ENCODE data around the gene SLC22A23.

Gene SLC22A23

DNA sequence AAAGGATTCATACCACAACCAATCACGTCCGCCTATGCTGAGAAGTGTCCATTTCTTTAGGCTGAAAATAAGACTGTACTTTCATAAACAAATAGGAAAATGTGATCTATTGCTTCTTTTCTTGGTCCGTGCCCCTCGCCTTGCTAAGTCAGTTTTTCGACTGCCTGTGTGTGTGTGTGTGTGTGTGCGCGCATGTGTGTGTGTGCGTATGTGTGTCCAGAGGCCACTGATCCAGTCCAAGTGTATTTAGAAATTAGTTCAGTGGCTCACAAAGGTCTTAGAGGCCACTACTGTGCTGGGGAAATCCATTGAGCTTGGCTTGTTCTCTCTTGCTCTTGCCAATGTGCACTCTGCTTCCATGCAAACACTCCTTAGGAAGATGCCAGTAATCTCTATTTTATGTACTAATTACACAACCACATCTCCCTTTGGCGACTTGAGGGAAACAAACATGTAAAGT is 50.5 kb downstream of the SLC22A23 start:
- no peak for DNase-seq (ENCODE audit: low spot score)

DNA sequence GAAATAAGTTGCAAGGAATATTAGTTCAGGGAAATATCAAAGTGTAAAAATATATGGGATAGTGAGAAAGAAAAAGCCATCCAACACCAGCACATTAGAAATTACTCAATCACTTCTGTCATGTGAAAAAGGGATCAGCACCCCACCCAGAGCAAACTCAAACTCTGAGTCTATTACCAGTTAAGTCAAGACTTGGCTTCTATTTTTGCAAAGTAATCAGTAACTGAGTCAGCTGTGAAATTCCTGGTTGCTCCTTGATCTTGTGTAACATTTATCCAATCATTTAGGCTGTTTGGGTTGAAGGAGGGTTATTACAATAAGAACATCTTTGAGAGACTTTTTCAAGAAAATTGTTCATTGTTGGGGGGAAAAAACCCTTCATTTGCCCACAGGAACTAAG is 51.2 kb downstream of the SLC22A23 start:
- no peak for DNase-seq (ENCODE audit: low spot score)

DNA sequence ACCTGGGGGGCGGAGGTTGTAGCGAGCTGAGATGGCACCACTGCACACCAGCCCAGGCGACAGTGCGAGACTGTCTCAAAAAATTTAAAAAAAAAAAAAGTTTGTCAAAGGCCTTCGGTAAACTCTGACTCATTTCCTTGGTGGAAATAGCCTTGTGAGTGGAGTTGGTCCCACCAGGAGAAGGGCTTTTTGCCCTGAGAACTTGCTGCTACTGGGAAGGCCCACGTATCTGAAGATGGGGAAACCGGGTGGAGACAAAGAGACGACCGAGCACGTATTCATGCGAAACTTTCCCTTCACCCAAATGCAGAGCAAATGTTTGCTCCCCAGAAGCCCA is 51.7 kb downstream of the SLC22A23 start:
- DNase-seq (ENCODE audit: low spot score), result no peak

DNA sequence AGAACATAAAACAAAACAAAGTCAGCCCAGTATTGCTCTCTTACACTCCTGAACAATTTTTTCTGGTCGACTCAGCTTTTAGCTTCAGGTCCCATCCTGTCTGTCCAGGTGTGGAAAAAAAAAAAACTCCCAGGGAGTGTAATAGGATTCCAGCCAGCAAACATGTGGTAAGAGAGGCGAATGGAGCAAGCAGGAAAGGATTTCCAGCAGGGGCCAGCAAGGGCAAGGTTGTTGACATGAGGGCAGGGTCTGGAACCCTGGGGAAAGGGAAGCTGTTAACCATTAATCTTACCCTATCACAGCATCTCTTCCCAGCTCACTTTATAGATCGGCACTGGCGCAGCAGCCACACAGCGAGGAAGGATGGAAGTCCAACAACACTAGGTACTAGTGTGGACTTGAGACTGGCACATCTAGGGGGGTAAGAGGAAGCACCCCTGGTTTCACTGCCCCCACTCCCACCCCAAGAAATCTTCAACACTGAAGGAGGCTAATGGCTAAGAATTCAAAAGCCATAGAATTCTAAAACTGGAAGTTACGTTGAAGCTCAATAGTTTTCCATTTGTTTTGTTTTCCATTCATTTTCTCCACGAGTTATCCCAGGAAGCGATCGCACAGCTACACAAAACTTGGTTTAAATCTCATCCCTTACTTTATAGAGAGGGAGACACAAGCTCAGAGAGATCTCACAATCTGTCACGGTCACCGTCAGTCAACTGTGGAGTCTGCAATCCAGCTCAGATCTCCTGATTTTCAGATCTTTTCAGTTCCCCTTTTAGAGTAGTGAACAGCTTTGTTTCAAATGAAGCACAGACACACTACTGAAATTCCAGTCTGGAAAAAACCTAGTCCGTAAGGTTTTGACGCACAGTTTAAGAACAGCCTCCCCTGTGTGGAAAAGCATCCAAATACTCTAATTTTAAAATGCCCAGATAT is 53.3 kb downstream of the SLC22A23 start:
- DNase-seq (ENCODE audit: low spot score), result no peak

DNA sequence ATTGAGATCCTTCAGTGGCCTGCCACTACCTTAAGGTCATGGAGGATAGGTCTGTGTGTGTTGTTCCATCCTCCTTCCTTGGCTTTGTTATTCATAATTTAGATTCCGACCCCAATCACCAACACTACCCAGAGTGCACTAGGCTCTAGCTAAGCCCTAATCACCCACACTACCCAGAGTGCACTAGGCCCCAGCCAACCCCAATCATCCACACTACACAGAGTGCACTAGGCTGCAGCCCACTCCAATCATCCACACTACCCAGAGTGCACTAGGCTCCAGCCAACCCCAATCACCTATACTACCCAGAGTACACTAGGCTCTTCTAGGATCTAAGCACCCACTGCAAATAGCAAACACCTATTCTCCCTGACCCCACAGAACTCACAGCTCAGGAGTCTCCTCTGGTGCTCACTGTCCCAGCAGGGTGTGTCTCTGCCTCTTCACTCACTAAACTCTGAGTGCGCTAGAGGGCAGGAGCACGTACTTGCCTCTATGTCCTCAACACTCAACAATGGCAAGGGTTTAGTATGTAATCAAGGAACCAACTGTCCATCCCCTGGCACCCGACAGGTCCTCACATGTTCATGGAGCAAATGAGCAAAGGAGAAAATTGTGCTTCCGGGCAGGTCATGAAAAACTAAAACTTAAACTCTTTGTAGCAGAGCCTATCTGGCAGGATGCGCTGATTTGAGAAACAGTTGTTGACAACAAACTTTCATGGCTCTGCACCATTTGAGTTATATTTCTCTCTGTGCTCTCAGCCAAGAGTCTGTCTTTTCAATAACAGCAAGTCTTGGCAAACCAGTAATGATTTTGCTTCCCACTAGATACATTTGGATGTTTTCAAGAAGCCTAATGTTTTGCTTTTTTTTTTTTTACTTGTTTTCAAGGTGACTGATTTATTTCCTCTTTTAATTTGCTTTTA is 54.3 kb downstream of the SLC22A23 start:
- DNase-seq (ENCODE audit: low spot score), result no peak

DNA sequence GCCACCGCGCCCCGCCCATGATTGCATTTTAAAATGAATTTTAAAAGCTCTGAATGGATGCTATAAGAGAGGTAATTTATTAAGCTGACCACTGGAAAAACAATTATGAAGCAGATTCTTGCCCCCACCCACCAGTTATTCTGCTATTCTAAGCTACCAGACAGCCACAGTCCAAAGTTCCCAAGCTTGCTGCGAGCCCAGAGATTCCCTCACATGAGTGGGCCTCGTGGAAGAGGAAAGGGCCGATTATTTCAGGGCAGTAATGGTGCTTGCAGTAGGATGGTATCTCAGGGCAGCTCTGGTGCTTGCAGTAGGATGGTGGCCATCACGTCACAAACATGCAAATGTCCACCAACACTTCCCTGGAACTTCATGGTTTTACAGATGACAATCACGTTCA is 56.7 kb downstream of the SLC22A23 start:
- no peak for DNase-seq (ENCODE audit: low spot score)

DNA sequence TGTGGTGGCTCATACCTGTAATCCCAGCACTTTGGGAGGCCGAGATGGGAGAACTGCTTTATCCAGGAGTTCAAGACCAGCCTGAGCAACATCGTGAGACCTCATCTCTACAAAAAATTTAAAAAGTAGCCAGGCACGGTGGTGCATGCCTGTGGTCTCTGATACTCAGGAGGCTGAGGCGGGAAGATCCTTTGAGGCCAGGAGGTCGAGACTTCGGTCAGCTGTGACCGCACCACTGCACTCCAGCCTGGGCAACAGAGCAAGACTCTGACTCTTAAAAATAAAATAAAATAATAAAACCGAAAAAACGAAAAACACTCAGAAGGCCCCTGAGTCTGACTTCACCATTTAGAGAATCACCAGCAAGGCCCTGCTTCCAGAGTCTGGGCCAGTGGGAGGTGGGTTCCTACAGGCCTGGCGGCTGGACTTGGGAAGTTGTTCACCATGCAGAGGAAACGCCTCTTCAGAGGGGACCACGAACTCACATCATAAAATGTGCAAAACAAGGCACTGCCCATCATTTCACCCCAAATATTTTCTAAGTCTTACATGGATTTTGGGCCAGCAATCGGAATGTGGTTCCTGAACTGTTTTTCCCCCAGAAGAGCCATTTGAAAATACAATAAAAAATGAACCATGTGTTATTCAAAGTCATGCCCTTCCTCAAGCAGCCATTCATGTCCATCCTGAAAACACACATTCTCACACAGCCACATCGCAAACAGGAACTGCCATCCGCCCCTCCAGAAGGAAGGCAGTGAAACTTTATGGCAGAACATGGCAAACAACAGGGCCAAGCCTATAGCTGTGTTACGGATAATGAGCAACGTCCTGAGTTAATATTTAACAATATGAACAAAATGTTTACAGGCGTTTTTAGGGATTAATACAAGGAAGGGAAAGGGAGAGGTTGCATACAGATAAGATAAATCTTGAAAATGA is 57.8 kb downstream of the SLC22A23 start:
- DNase-seq (ENCODE audit: low spot score), result no peak

DNA sequence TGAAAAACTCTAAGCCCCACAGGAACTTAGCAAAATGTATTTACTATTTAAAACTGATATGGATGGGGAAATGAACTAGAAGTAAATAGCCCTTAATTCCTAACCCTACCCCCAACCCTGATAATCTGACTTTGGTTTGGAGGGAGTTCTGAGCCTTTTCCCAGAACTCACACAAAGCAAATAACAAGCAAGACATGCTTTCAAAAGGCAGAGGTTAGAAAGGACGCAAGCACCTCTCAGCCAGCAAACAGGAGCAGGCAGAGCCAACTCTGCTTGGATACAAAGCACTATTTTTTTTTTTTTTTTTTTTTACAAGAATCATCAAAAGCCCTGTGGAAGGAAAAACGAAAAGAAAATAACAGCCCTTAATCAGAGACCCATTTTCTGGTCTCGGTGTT is 58.7 kb downstream of the SLC22A23 start:
- no peak for DNase-seq (ENCODE audit: low spot score)

DNA sequence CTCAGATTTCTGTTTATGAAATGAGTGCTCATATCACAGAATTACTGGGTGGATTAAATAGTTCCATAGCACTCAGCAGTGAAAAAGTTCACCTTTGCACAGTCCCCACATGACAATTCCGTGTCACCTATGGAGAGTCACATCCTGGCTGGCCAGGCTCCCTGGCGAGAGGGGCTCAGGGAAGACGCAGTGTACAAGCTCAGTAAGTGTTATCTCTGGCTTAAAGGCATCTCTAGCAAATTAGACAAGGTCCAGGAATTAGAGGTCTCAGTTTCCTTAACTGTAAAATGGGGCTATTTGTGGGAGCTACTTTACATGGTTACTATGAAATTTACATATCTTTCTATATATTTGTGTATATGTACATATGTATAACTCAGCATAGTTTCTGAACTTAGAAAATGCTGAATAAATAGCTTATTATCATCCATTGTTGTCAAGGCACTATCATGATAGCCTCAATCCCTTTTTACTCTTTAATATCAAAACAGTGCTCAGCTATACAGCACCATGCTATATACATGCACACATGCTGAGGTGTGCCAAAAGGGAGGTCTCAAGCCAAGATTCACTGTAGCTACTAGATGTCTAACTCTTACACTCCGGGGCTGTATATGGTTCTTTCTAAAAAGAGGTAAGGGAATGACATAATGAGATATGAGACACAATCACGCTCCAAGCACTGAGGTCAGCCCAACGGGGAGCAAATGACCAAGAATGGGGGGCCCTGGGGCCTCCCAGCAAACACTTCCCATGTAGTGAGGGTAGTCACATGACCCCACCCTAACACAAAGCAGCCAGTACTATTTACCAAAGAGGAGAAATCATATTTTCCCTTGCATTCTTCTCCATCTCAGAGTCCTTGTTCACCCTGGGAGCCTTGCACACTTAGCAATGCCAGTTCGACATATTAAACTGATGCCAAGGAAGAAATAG is 59.4 kb downstream of the SLC22A23 start:
- DNase-seq (ENCODE audit: low spot score), result no peak

DNA sequence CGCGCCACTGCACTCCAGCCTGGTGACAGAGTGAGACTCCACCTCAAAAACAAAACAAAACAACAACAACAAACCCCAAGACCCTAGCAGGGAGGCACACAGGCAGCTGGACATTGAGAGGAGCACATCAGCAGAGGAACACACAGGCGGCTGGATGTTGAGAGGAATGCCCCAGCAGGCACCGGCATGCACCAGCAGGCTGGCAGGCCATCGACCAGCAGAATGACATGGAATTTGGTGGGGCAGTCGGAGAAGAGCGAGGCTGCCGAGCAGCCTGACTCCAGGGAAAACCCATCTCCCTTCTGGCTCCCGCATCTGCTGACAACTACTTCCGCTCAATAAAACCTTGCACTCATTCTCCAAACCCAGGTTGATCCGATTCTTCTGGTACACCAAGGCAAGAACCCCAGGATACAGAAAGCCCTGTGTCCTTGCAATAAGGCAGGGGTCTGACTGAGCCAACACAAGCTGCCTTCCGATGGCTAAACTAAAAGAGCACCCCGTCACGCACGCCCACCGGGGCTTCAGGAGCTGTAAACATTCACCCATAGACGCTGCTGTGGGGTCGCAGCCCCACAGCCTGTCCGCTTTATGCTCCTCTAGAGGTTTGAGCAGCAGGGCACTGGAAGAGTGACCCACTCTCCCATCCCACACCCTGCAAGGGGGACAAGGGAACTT is 60.2 kb downstream of the SLC22A23 start:
- DNase-seq (ENCODE audit: low spot score), result no peak

DNA sequence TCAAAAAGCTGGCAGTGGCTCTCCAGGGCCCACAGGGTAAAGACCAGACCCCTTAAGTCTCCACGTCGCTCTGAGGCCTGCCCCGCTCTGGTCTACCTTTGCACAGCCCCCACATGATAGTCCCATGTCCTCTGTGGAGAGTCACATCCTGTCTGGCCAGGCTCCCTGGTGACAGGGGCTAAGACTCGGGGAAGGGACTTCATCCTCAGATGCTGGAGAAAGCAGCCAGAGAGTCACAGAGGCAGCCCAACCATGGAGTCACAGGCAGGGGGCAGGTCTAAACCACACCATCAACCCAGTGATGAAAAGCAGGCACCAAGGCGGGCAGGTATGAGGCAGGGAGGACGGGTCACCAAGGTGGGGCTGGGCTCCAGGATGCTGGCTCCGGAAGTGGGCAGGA is 62.2 kb downstream of the SLC22A23 start:
- no peak for DNase-seq (ENCODE audit: low spot score)

DNA sequence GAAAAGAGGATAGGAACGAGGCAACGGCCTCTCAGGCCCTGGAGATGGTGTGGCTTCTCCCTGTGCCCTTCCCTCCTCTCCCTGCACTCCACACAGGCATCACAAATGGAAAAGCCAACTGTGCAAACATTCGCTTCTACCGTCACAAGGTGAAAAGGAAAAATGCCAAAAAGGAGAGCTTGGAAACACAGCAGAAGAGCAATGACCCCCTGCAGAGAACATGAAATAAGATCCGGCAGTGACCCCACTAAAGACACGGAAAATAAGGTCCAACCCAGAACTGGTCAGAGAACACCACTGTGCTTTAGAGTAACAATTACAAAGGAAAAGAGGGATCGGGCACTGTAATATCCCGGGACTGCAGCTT is 63.0 kb downstream of the SLC22A23 start:
- DNase-seq (ENCODE audit: low spot score), result no peak

DNA sequence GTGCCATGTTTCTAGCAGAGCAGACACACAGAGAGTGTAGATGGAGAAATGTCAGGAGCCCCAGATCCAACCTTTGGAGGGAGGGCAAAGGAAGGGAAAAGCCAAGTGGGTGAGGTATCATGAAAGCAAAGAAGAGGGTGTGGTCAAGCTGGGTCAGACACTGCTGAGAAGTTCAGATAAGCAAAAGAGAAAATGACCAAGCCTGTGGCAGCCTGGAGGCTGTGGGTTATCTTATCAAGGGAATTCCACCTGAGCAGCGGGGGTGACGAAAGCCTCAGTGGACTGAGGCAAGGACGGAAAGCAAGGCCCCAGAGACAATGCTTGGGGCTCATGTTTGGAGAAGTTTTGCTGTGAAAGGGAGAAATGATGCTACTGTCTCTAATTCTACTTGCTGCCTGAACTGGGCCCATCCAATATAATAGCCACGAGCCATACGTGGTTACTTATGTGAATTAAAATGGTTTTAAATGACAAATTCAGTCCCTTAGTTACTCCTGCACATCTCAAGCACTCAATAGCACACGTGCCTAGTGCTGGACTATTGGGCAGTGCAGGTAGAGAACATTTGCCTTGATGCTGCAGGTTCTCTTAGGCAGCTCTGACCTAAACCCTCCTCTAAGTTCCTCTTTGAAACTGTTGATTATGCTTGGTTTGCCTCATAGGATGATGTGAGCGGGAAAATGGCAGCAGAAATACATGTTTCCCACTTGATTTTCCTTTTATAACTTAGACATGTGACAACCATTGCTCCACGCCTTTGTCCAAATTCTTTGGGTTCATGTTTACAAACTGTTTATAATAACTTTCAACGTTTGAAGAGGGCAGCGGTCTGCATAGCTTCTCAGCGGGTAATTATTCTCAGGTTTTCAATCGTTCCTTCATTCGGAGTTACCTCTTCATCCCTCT is 63.7 kb downstream of the SLC22A23 start:
- no peak for DNase-seq (ENCODE audit: low spot score)

DNA sequence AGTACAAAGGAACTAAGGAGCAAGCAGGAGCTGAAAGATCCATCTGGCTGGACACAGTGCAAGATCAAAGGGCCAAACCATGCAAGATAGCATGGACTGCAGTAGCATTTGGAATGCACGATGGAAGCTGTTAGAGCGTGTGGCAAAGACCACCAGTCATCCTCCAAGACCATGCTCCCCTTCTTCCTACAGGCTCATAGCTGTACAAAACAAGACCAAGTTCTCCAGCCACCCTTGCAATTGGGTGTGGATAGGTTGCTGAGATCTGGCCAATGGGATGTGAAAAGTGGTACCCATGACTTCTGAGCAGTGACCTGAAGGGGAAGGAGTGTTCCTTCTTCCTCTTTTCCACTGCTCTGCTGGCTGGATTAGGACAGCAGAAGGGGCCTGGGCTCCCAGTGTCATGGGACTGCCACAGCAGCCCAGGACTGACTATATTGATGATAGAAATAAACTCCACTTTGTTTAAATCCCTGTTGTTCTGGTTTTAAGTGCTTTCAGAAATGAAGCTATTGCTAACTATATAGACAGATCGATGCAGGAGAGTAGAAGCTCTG is 64.9 kb downstream of the SLC22A23 start:
- no peak for DNase-seq (ENCODE audit: low spot score)

DNA sequence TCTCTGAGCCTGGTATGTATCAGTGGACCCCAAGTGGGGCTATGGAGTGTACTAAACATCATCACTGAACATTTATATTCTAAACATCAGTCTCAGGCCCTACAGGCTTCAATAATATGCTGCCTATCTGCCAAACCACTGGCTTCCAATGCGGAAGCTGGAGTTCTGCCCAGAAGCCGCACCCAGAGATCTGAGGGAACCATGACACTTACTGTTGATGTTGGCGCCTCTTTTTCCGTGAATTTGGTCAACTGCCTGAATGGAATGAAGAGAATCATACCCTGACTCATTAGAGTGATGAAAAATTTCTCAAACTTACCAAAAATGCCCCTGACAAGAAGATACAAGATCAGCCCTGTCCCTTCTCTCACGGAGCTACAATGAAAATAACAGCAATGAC is 66.2 kb downstream of the SLC22A23 start:
- no peak for DNase-seq (ENCODE audit: low spot score)

DNA sequence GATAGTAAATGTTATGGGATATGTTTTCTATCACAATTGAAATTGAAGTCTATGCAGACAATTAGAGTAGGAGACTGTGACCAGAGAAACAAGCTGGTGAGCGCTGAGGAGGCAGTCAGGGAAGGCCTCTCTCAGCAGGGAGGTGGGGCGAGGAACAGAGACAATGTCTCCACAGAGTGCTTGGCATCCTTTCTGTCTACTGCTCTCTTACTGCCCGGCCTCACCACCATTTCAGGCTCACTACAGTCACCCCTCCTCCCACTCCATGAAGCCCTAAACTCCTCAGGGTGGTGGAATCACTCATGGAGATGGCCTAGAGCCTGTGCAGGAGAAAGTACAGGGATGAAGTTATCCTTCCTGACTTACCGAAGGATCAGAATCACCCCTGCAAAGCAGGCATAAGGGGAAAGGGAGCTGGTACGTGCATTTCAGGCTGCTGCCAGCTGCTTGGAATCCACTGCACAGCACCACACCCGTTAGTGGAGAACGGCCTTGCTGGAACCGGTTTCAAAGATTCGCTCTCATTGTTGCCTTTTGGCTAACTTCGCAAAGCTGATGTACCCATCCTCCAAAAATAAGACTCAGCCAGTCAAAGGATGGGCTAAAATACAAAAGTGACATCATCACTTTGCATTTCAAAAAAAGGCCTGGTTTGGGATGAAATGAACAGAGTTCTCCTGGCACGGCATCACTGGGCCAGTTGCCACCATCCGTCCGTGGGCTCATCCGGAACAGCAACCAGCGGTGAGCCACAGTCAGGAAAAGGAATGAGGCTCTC is 67.3 kb downstream of the SLC22A23 start:
- DNase-seq (ENCODE audit: low spot score), result no peak

DNA sequence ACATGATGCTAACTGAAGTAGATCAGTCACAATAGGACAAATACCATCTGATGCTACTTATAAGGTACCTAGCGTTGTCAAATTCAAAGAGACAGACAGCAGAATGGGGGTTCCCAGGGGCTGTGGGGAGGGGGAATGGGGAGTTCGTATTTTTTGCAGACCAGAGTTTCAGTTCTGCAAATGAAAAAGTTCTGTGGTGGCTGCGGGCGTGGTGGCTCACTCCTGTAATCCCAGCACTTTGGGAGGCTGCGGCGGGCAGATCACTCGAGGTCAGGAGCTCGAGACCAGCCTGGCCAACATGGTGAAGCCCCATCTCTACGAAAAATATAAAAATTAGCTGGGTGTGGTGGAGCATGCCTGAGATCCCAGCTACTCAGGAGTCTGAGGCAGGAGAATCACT is 68.1 kb downstream of the SLC22A23 start:
- DNase-seq (ENCODE audit: low spot score), result no peak
